Psoas muscle (tissue), 8 donors: Measurements from ENCODE around the gene MED15. TPM values are rescaled to one million over a fixed set of nuclear protein-coding genes. Genes with fewer than 3 reads are reported as not detected.

Experiments
- ATAC-seq, 4 donors: fragments of 200-7000 bp; cut with Tn5 transposase; one replicate each; pipeline ENCODE4 v1.9.1; 2020; ENCODE audit warnings: moderate library complexity in 3 of 4, mild to moderate bottlenecking in 2 of 4
- DNase-seq, 2 donors: peaks; one replicate each; pipeline ENCODE4 v3.0.0-alpha.2; 2020
- H3K27ac ChIP-seq: fragments of 200-600 bp; one replicate; pipeline ENCODE4 v1.8.0; 2022
- H3K27me3 ChIP-seq, 3 donors: fragments of 200-600 bp in 1 of 3; one replicate each; pipeline versions ENCODE4 v1.6.1 to v1.8.0; 2013 to 2022; ENCODE audit warnings: low read length in 2 of 3, mild to moderate bottlenecking in 2 of 3, moderate library complexity in 1 of 3; ENCODE audit not compliant: insufficient read depth in 3 of 3
- H3K36me3 ChIP-seq, 2 donors: fragments of 200-600 bp in 1 of 2; one replicate each; pipeline versions ENCODE4 v1.6.1 to v1.8.0; 2013 to 2022; ENCODE audit warnings: low read depth in 1 of 2, mild to moderate bottlenecking in 1 of 2, moderate library complexity in 1 of 2; ENCODE audit not compliant: insufficient read depth in 1 of 2
- H3K4me1 ChIP-seq: fragments of 200-600 bp; one replicate; pipeline ENCODE4 v1.8.0; 2022
- H3K4me3 ChIP-seq: fragments of 200-600 bp; one replicate; pipeline ENCODE4 v1.8.0; 2022; ENCODE audit warnings: mild to moderate bottlenecking
- H3K9me3 ChIP-seq: fragments of 200-600 bp; one replicate; pipeline ENCODE4 v1.8.0; 2022
- WGBS, 3 donors: extraction: QIAGEN DNeasy Blood & Tissue Kit; methylation state at CpG; one replicate each; pipeline versions ENCODE4 v1.1.6 to v1.1.7; 2013; 5-methylcytosine and 5-hydroxymethylcytosine counted together
- intact Hi-C, 2 donors: fragments of 100-400 bp; cut with DNase I; formaldehyde crosslinking; loops; one replicate each; pipeline versions ENCODE4 v1.11.0 to v1.14.2; 2022
- polyA plus RNA-seq, 3 donors: library from polyadenylated mRNA; stranded (reverse); fragments of 200-250 nt; gene quantifications; one replicate each; pipeline ENCODE4 v1.2.3, GENCODE V29; 2013
- total RNA-seq, 4 donors: library from RNA; stranded (reverse); fragmentation: NEBNext Ultra II Directional in 2 of 4; extraction: Animal tissue kit (Norgen Biotek cat#: 25700) in 2 of 4; gene quantifications; one replicate each; pipeline versions ENCODE4 v1.2.1 to v1.2.4, GENCODE V29; 2021 to 2023
- TF ChIP-seq, protein P1 (sequence below): fragments of 200-600 bp; IDR thresholded peaks from one replicate; pipeline ENCODE4 v1.8.0; 2022; ENCODE audit warnings: antibody characterized with exemption
- donor health status: healthy with polysubstance abuse.
- donor health status: DM: no; HTN: no; CAD: no; lungs with moderate emphysema.
- donor health status: Bipolar disorder and iron deficiency.
- donor health status: healthy.
- donor health status: DM: yes; HTN: yes; CAD: no.
- donor health status: DM: no; HTN: no; CAD: no.
- donor health status: DM: no; HTN: no; CAD: no.
- donor health status: DM: yes; HTN: yes; CAD: no.

Gene MED15
- total and polyA plus RNA-seq, 7 donors: 33.8 to 94.8 (median 59.7) TPM

- H3K4me1 ChIP-seq: peaks cover 6% of the 10 kb centered on the region
- intact Hi-C loops: loop anchor here in 1 of 2 donors (10.0 kb wide), 1 partner anchor 126 kb away; no protein-coding TSS in a partner anchor
- no peaks in the 10 kb centered on the region for H3K9me3 ChIP-seq
- TF ChIP-seq, protein P1, sequence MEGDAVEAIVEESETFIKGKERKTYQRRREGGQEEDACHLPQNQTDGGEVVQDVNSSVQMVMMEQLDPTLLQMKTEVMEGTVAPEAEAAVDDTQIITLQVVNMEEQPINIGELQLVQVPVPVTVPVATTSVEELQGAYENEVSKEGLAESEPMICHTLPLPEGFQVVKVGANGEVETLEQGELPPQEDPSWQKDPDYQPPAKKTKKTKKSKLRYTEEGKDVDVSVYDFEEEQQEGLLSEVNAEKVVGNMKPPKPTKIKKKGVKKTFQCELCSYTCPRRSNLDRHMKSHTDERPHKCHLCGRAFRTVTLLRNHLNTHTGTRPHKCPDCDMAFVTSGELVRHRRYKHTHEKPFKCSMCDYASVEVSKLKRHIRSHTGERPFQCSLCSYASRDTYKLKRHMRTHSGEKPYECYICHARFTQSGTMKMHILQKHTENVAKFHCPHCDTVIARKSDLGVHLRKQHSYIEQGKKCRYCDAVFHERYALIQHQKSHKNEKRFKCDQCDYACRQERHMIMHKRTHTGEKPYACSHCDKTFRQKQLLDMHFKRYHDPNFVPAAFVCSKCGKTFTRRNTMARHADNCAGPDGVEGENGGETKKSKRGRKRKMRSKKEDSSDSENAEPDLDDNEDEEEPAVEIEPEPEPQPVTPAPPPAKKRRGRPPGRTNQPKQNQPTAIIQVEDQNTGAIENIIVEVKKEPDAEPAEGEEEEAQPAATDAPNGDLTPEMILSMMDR: no peak
- 87 to 91% (median 90%) methylated on average over 11 of the region's 11 CpGs for WGBS, 3 donors
- DNase-seq (peak in 1 of 2 donors; percentile 30), ATAC-seq (no peak)
- H3K36me3 ChIP-seq: peaks cover 0 to 12% of the 10 kb centered on the region in 2 donors
- H3K27ac ChIP-seq: no peak overlapping the region
- H3K4me3 ChIP-seq: no peak overlapping the region
- no peaks in the 10 kb centered on the region for H3K27me3 ChIP-seq
These were observed 18.5 kb upstream of the MED15 start for GRCh38 chr22:20488946-20489345.

DNA sequence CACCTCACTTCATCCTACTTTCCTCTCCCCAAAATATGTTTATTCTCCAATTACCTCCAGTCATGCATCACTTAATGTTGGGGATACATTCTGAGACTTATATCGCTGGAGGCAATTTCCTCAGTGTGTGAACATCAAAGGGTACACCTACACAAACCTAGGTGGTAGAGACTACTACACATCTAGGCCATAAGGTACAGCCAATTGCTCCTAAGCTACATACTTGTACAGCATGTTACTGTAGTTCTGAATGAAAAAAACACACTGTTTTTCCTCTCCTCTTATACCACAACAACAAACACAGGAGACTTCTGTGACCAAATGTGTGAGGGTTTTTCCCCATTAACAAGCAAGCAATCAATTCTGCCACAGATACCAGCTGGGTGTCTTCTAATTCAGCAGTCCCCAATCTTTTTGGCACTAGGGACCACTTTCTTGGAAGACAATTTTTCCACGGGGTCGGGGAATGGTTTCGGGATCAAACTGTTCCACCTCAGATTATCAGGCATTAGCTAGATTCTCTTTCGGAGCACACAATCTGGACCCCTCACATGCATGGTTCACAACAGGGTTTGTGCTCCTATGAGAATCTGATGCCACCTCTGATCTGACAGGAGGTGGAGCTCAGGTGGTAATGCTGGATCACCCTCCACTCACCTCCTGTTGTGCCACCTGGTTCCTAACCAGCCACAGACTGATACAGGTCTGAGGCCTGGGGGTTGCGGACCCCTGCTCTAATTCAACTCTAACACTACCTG, 17.0 kb upstream of the MED15 start:
- ATAC-seq (no peak), DNase-seq (no peak)
- Histone ChIP-seq H3K27ac (no peak overlapping the region), H3K36me3 (peaks cover 0 to 12% of the 10 kb centered on the region in 2 donors), H3K9me3 (no peaks in the 10 kb centered on the region), H3K4me3 (no peak overlapping the region), H3K4me1 (peaks cover 14% of the 10 kb centered on the region), H3K27me3 (no peaks in the 10 kb centered on the region)
- 60 to 71% (median 66%) methylated on average over 6 of the region's 6 CpGs for WGBS, 3 donors
- TF ChIP-seq, protein P1: no peak
- intact Hi-C loops: loop anchor here in 1 of 2 donors (10.0 kb wide), 1 partner anchor 204 kb away; no protein-coding TSS in a partner anchor

DNA sequence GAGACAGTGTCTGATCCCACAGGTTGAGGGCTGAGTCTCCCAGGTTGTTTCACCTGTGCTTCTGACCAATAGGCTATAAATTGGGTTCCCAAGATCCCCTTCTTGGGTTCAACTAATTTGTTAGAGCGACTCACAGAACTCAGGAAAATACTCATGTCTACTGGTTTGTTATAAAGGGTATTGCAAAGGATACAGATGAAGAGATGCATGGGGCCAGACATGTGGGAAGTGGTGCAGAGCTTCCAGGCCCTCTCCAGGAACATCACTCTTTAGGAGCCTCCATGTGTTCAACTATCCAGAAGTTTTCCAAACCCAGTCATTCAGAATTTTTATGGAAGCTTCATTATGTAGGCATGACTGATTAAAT, 16.5 kb upstream of the MED15 start:
- DNase-seq (no peak), ATAC-seq (no peak)
- Histone ChIP-seq H3K4me1 (peaks cover 14% of the 10 kb centered on the region), H3K4me3 (no peak overlapping the region), H3K27me3 (no peaks in the 10 kb centered on the region), H3K27ac (no peak overlapping the region), H3K9me3 (no peaks in the 10 kb centered on the region), H3K36me3 (peaks cover 0 to 12% of the 10 kb centered on the region in 2 donors)
- WGBS, 3 donors: 89 to 100% (median 96%) methylated on average over 1 of the region's 1 CpG
- intact Hi-C loops: loop anchor here in 1 of 2 donors (10.0 kb wide), 1 partner anchor 204 kb away; no protein-coding TSS in a partner anchor
- TF ChIP-seq, protein P1: no peak

- no peak overlapping the region for H3K27ac ChIP-seq
- intact Hi-C loops: loop anchor here in 1 of 2 donors (10.0 kb wide), 1 partner anchor 203 kb away; no protein-coding TSS in a partner anchor
- no peaks in the 10 kb centered on the region for H3K9me3 ChIP-seq
- 78 to 83% (median 82%) methylated on average over 2 of the region's 2 CpGs for WGBS, 3 donors
- DNase-seq: no peak
- H3K27me3 ChIP-seq: no peaks in the 10 kb centered on the region
- TF ChIP-seq, protein P1: no peak
- H3K4me3 ChIP-seq: no peak overlapping the region
- ATAC-seq: no peak
- peaks cover 14% of the 10 kb centered on the region for H3K4me1 ChIP-seq
- H3K36me3 ChIP-seq: peaks cover 0 to 12% of the 10 kb centered on the region in 2 donors
These were observed 16.1 kb upstream of the MED15 start for GRCh38 chr22:20491346-20491745.
